Left lobe of liver (tissue), 2 donors: Measurements from ENCODE around the gene PXMP2. TPM values are rescaled to one million over a fixed set of nuclear protein-coding genes. Genes with fewer than 3 reads are reported as not detected.
A peak's percentile ranks its signal among the peaks of the same experiment; 100 is the strongest.
"Not testable (repeated sequence)": the region's sequence is repeated elsewhere in the genome, so short reads cannot be mapped to it uniquely, and the experiment has no call there.

ENCODE experiments used
- ATAC-seq: fragments of 200-7000 bp; cut with Tn5 transposase; one replicate; pipeline ENCODE4 v1.9.1; 2020; ENCODE audit warnings: mild to moderate bottlenecking, moderate library complexity
- DNase-seq: peaks from one replicate; pipeline ENCODE4 v3.0.0-alpha.2; 2020; ENCODE audit warnings: low spot score
- total RNA-seq: library from RNA; stranded (reverse); gene quantifications from one replicate; pipeline ENCODE4 v1.2.1, GENCODE V29; 2021
- donor health status: DM: no; HTN: no; CAD: no; lungs with moderate emphysema.
- donor health status: DM: no; HTN: yes; CAD: no.

Gene PXMP2
- total RNA-seq, 1 donor from 2014 or later = 225 TPM

GRCh38 chr12:132746613-132747012 is 59.2 kb downstream of the PXMP2 start:
- ATAC-seq (no peak), DNase-seq (no peak)

GRCh38 chr12:132747395-132747794 is 60.0 kb downstream of the PXMP2 start:
- DNase-seq = no peak
- ATAC-seq = peak; percentile 12

GRCh38 chr12:132747896-132748295 is 60.5 kb downstream of the PXMP2 start:
- DNase-seq (no peak), ATAC-seq (no peak)

GRCh38 chr12:132748319-132748718 is 60.9 kb downstream of the PXMP2 start:
- DNase-seq = no peak
- ATAC-seq = no peak

GRCh38 chr12:132753670-132754069 is 66.3 kb downstream of the PXMP2 start:
- not testable (repeated sequence) for DNase-seq, ATAC-seq

- DNase-seq (no peak), ATAC-seq (no peak)
Observed at GRCh38 chr12:132754160-132754932, 67.0 kb downstream of the PXMP2 start.

Other genes with a start within 250 kb of the PXMP2 start
- gene FBRSL1, start 197.4 kb upstream of the PXMP2 start, total RNA-seq = 44.9 TPM
- 9.2 TPM for gene LRCOL1, start 77.0 kb upstream of the PXMP2 start, total RNA-seq
- gene P2RX2, start 68.8 kb upstream of the PXMP2 start, total RNA-seq = not detected
- gene POLE, start 245 bp upstream of the PXMP2 start, total RNA-seq = 29.3 TPM
- gene PGAM5, start 23.3 kb downstream of the PXMP2 start, total RNA-seq = 25.2 TPM
- gene ANKLE2, start 74.2 kb downstream of the PXMP2 start, total RNA-seq = 16.9 TPM
- 22.9 TPM for gene GOLGA3, start 141.3 kb downstream of the PXMP2 start, total RNA-seq
- gene CHFR, start 200.0 kb downstream of the PXMP2 start, total RNA-seq = 14.2 TPM